ENCODE results near the gene DNAH5. TPM values are rescaled to one million over a fixed set of nuclear protein-coding genes. Genes with fewer than 3 reads are reported as not detected.
"Not testable (repeated sequence)": the region's sequence is repeated elsewhere in the genome, so short reads cannot be mapped to it uniquely, and the experiment has no call there.

The DNAH5 gene
- total RNA-seq, 2 experiments from 2014 or later: not detected

- H3K27ac Mint-ChIP-seq: no peak overlapping the region
- CTCF ChIA-PET: no interaction called here
- no peaks in the 10 kb centered on the region for H3K36me3 Mint-ChIP-seq (ENCODE audit: low read depth)
- no peak overlapping the region for H3K4me3 Mint-ChIP-seq
- intact Hi-C loops (cut with micrococcal nuclease): no loop called here
- no peaks in the 10 kb centered on the region for H3K9me3 Mint-ChIP-seq
- TF ChIP-seq CTCF (IDR thresholded peaks at IDR 0.05): no peak
- ATAC-seq (no peak), DNase-seq (no peak)
- no peaks in the 10 kb centered on the region for H3K4me1 Mint-ChIP-seq (ENCODE audit: low read depth)
- H3K27me3 Mint-ChIP-seq: peaks cover 2% of the 10 kb centered on the region
- POLR2A ChIA-PET: no interaction called here
Measured at GRCh38 chr5:13989832-13990231, 45.3 kb upstream of the DNAH5 start.

DNA sequence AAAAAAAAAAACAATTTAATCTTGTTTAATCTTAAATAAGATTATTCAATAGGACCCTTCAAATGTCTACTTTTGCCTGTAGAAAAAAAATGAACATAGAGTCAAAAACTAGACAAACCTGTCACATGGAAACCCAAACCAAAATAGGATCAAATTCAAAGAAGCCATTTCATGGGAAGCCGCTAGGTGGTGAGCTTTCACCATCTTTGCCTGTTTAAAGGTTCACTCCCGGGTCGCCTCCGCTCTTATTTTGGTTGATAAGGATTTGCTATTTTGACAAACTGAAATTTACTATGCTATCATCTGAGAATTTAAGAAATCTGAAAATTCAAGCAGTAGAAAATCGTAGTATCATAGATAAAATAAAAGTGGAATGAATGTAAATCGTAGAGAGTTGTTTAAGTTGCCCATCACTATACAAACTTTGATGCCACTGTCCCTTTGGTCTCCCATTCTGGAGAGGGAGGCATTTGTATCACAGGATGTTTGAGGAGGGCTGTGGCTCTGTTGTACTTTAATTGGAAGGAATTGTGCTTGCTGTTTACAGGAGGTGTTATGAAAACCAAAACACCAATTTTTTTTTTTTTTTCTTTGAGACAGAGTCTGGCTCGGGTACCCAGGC is 43.5 kb upstream of the DNAH5 start:
- intact Hi-C loops (cut with micrococcal nuclease): loop anchor here (2.0 kb wide), 1 partner anchor 283 kb away; no protein-coding TSS in a partner anchor
- Mint-ChIP-seq H3K36me3 (ENCODE audit: low read depth) (no peaks in the 10 kb centered on the region), H3K27ac (no peak overlapping the region), H3K4me1 (ENCODE audit: low read depth) (no peaks in the 10 kb centered on the region), H3K4me3 (no peak overlapping the region), H3K27me3 (peaks cover 2% of the 10 kb centered on the region), H3K9me3 (no peaks in the 10 kb centered on the region)
- ChIA-PET POLR2A (no interaction called here), CTCF (interaction anchor here (1.0 to 2.6 kb wide), 3 partner anchors 69 to 291 kb away, joined by 3 to 12 read pairs (median 3); no protein-coding TSS in a partner anchor)
- DNase-seq (peak; percentile 40), ATAC-seq (no peak)
- peak; percentile 78 for TF ChIP-seq CTCF (IDR thresholded peaks at IDR 0.05)

DNA sequence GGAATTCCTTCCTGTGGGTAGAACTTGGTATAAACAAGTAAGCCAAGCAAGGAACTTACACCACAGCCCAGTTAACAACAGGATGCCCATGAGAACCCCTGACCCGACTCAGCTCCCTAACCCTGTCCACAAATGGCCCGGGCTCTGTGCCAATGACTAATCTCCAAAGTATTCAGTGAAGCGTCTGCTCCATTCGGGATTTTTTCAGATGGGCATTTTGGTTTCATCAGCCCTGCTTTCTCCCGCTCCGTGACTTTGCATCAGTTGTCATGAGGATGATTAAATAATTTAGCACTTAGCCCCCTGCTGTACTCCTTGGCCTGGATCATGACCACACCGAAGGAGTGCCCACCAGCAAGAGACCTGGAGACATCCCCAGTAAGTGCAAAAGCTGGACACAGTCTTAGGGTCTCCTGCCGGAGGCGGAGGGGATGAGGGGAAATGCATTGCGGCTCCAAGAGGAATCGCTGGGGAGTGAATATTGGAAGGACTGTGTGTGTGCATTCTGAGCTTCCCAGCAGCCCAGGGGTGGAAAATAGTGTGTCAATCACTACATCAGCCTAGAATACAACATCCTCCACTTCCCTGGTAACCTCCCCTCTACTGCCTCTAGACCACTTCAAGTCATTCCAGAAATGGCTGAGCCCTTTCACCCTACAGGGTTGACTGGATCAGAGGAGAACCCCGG is 41.4 kb upstream of the DNAH5 start:
- no peak for DNase-seq
- H3K36me3 Mint-ChIP-seq (ENCODE audit: low read depth): no peaks in the 10 kb centered on the region
- intact Hi-C loops (cut with micrococcal nuclease): loop anchor here (2.0 kb wide), 1 partner anchor 285 kb away; no protein-coding TSS in a partner anchor
- no peaks in the 10 kb centered on the region for H3K9me3 Mint-ChIP-seq
- H3K4me1 Mint-ChIP-seq (ENCODE audit: low read depth): no peaks in the 10 kb centered on the region
- H3K4me3 Mint-ChIP-seq: no peak overlapping the region
- ATAC-seq: no peak
- no peak for TF ChIP-seq CTCF (IDR thresholded peaks at IDR 0.05)
- H3K27me3 Mint-ChIP-seq: peaks cover 2% of the 10 kb centered on the region
- H3K27ac Mint-ChIP-seq: no peak overlapping the region
- CTCF ChIA-PET: interaction anchor here (2.6 kb wide), 1 partner anchor 284 kb away, joined by 12 read pairs; no protein-coding TSS in a partner anchor
- POLR2A ChIA-PET: no interaction called here

DNA sequence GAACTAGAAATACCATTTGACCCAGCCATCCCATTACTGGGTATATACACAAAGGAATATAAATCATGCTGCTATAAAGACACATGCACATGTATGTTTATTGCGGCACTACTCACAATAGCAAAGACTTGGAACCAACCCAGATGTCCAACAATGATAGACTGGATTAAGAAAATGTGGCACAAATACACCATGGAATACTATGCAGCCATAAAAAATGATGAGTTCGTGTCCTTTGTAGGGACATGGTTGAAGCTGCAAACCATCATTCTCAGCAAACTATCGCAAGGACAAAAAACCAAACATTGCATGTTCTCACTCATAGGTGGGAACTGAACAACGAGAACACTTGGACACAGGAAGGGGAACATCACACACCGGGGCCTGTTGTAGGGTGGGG is 40.4 kb upstream of the DNAH5 start:
- H3K4me3 Mint-ChIP-seq; intact Hi-C loops (cut with micrococcal nuclease); POLR2A ChIA-PET; H3K9me3 Mint-ChIP-seq; H3K27me3 Mint-ChIP-seq; H3K4me1 Mint-ChIP-seq (ENCODE audit: low read depth); H3K36me3 Mint-ChIP-seq (ENCODE audit: low read depth); H3K27ac Mint-ChIP-seq; ATAC-seq; DNase-seq: not testable (repeated sequence)
- CTCF ChIA-PET: interaction anchor here (1.4 kb wide), 1 partner anchor 286 kb away, joined by 3 read pairs; no protein-coding TSS in a partner anchor

GRCh38 chr5:13976867-13977830 is 32.7 kb upstream of the DNAH5 start:
- no peak for DNase-seq
- ChIA-PET CTCF (interaction anchor here (1.2 kb wide), 1 partner anchor 293 kb away, joined by 4 read pairs; no protein-coding TSS in a partner anchor), POLR2A (no interaction called here)
- Mint-ChIP-seq H3K36me3 (ENCODE audit: low read depth) (no peaks in the 10 kb centered on the region), H3K4me3 (no peak overlapping the region), H3K9me3 (no peaks in the 10 kb centered on the region), H3K27me3 (no peaks in the 10 kb centered on the region), H3K4me1 (ENCODE audit: low read depth) (no peaks in the 10 kb centered on the region), H3K27ac (no peak overlapping the region)
- no peak for ATAC-seq
- intact Hi-C loops (cut with micrococcal nuclease): no loop called here
- TF ChIP-seq CTCF (IDR thresholded peaks at IDR 0.05): no peak
